ENCODE measurements around the gene PLA2G4E. TPM values are rescaled to one million over a fixed set of nuclear protein-coding genes. Genes with fewer than 3 reads are reported as not detected.
A peak's percentile ranks its signal among the peaks of the same experiment; 100 is the strongest.

The PLA2G4E gene
- total RNA-seq, 4 donors from 2014 or later: not detected

DNA sequence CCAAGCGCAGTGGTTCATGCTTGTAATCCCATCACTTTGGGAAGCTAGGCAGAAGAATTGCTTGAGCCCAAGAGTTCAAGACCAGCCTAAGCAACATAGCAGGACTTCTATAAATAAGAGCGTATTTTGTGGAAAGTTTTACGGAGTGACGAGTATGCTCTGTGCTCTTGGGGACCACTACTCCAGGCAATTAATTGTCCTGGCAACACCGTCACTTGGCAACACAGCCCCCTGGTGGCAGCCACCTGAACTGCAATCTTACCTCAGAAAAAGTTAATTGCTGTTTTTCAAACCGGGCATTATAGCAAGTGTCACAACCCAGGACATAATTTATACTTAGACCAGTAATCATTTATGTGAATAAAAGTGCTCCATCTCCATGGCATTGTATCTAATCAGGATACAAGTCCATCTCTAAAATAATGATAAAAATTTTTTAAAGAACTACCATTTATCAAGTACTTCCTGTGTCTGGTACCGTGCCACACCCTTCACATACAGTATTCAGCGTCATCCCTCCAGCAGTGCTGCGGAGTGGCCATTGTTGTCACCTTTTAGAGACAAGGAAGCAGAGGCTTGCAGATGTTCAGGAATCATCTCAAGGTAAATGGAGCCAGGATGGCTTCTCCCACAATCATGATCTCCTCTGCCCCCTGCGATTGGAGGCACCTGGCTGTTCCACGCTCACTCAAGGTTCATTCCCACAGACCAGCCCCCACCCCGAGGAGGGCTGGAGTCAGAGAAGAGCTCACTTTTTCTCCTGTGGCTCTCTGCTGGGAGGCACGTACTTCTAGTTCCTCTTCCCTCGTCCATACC is 39.0 kb upstream of the PLA2G4E start:
- peak; percentile 60 to 66 for DNase-seq
- no peaks in the 10 kb centered on the region for H3K9me3 ChIP-seq
- no peak for TF ChIP-seq POLR2A (IDR thresholded peaks at IDR 0.05)
- TF ChIP-seq, protein P1, sequence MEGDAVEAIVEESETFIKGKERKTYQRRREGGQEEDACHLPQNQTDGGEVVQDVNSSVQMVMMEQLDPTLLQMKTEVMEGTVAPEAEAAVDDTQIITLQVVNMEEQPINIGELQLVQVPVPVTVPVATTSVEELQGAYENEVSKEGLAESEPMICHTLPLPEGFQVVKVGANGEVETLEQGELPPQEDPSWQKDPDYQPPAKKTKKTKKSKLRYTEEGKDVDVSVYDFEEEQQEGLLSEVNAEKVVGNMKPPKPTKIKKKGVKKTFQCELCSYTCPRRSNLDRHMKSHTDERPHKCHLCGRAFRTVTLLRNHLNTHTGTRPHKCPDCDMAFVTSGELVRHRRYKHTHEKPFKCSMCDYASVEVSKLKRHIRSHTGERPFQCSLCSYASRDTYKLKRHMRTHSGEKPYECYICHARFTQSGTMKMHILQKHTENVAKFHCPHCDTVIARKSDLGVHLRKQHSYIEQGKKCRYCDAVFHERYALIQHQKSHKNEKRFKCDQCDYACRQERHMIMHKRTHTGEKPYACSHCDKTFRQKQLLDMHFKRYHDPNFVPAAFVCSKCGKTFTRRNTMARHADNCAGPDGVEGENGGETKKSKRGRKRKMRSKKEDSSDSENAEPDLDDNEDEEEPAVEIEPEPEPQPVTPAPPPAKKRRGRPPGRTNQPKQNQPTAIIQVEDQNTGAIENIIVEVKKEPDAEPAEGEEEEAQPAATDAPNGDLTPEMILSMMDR (IDR thresholded peaks at IDR 0.05): peak; percentile 83 to 91 (median 88)
- 48 to 49% methylated on average over 14 of the region's 14 CpGs for WGBS, 2 donors
- intact Hi-C loops (cut with DNase I): loop anchor here (5.0 kb wide), 1 partner anchor 73 kb away; no protein-coding TSS in a partner anchor
- no peaks in the 10 kb centered on the region for H3K36me3 ChIP-seq
- no peaks in the 10 kb centered on the region for H3K27me3 ChIP-seq
- H3K4me3 ChIP-seq (replicated peaks in 1 of 3): no peak overlapping the region
- peaks cover 5 to 29% of the 10 kb centered on the region in 2 donors for H3K4me1 ChIP-seq
- H3K27ac ChIP-seq: peak overlapping the region in 1 of 3 donors; percentile 56

DNA sequence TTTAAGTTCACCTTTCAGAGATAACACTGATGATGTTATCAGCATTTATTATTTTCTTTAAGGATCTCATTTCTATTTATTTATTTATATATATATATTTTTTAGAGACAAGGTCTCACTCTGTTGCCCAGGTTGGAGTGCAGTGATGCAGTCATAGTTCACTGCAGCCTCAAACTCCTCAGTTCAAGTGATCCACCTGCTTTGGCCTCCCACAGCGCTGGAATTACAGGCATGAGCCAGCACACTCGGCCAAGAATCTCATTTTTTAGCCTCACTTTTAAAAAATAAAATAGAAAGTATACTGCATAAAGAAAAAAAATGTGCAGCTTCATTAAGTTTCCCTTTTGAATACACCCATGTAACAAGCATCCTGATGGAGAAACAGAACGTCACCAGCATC is 37.9 kb upstream of the PLA2G4E start:
- Histone ChIP-seq H3K27me3 (no peaks in the 10 kb centered on the region), H3K27ac (peak overlapping the region; percentile 90 to 98 (median 92)), H3K36me3 (no peaks in the 10 kb centered on the region), H3K9me3 (no peaks in the 10 kb centered on the region), H3K4me1 (peaks cover 5 to 37% of the 10 kb centered on the region in 2 donors), H3K4me3 (replicated peaks in 1 of 3) (no peak overlapping the region)
- TF ChIP-seq, protein P1 (IDR thresholded peaks at IDR 0.05): no peak
- TF ChIP-seq POLR2A (IDR thresholded peaks at IDR 0.05): no peak
- WGBS, 2 donors: 44 to 50% methylated on average over 3 of the region's 3 CpGs
- peak; percentile 70 to 82 for DNase-seq
- intact Hi-C loops (cut with DNase I): no loop called here

DNA sequence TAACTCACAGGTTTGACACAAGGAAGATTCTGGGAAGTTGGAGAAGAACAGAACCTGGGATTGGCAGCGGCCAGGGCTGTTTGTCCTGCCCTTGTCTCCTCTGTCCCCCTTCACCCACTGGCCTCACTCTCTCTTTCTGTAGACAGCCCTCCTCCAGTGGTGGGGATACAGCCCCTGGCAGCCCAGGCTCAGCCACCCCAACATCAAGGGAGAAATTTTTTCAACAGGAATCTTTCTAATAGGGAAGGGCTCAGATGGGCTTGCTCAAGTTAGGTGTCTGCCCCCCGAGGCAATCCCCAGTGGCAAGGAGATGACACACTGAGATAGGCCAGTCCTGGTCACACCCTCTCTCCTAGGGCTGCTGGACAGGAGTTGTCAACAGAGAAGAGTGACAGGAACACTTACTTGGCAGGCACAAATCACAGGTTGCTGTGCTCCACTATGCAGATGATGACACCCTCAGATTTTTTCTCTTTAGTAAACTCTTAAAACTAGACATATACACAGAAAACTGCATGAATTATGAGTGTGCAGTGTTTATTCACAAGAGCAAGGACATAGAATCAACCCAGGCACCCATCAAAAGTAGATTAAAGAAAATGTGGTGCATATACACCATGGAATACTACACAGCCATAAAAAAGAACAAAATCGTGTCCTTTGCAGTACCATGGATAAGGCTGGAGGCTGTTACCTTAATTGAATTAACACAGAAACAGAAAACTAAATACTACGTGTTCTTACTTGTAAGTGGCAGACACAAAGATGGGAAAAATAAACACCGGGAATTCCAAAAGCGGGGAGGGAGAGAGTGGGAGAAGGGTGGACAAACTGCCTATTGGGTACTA is 37.2 kb upstream of the PLA2G4E start:
- Histone ChIP-seq H3K27ac (peak overlapping the region; percentile 90 to 98 (median 92)), H3K4me3 (replicated peaks in 1 of 3) (no peak overlapping the region)

DNA sequence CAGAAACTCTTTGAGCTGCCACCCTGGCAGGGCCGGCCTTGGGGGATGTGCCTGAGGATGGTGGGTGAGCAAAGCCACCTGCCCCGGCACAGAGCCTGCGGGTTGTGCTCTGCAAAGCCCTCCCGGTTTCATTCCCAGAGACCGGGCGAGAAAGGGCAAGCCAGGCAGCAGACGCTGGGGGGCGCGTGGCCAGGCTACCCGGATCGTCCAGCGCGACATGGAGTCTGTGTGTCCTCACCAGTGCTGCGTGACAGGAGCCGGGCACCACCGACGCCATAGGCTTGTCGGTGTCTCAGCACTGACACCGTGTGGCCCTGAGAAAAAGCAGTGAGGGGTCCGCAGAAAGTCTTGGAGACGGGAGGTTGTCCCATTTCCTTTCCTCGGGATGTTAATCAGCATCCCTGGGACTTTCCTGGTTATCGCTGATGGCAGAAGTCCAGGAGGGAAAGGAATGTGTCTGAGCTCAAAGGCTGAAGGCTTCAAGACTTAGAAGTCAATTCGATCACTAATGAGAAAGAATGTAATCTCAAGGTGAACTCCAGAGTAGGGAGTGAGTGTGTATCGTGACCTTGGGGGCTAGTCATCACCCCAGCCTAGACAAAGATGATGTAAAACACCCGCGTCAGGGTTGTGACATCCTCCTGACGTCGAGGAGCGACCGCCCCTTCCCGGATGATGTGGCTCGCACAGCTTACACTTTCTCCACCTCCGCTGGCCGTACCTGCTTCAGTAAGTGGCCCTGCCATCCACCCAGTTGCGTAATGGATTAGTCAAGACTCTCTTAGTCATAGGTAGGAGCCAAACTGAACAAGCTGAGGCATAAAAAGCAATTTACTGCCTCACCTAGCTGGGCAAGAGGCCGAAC is 36.3 kb upstream of the PLA2G4E start:
- peak overlapping the region in 1 of 3 donors; percentile 7 for H3K4me3 ChIP-seq (replicated peaks in 1 of 3)
- no peaks in the 10 kb centered on the region for H3K9me3 ChIP-seq
- peaks cover 21 to 48% of the 10 kb centered on the region in 2 donors for H3K4me1 ChIP-seq
- peak overlapping the region; percentile 90 to 98 (median 92) for H3K27ac ChIP-seq
- DNase-seq: peak; percentile 93 to 94
- intact Hi-C loops (cut with DNase I): no loop called here
- H3K36me3 ChIP-seq: no peaks in the 10 kb centered on the region
- peak in 1 of 2 donors; percentile 52 for TF ChIP-seq POLR2A (IDR thresholded peaks at IDR 0.05)
- TF ChIP-seq, protein P1 (IDR thresholded peaks at IDR 0.05): peak; percentile 28 to 79 (median 64)
- H3K27me3 ChIP-seq: no peaks in the 10 kb centered on the region
- 10 to 13% methylated on average over 18 to 36 of the region's 37 CpGs for WGBS, 2 donors

More for the DNA sequence above, 37.2 kb upstream of the PLA2G4E start:
- H3K36me3 ChIP-seq: no peaks in the 10 kb centered on the region
- intact Hi-C loops (cut with DNase I): no loop called here
- DNase-seq: peak in 1 of 2 donors; percentile 35
- WGBS, 2 donors: 81 to 84% methylated on average over 6 of the region's 6 CpGs
- H3K27me3 ChIP-seq: no peaks in the 10 kb centered on the region
- TF ChIP-seq, protein P1 (IDR thresholded peaks at IDR 0.05): no peak
- TF ChIP-seq POLR2A (IDR thresholded peaks at IDR 0.05): no peak
- H3K9me3 ChIP-seq: no peaks in the 10 kb centered on the region
- H3K4me1 ChIP-seq: peaks cover 13 to 43% of the 10 kb centered on the region in 2 donors
